GM21723 (cell line): ENCODE data around the gene HSD17B8.

Source experiments
- ATAC-seq: cut with Tn5 transposase; IDR thresholded peaks from one replicate; pipeline ENCODE4 v1.9.1; 2021; ENCODE audit warnings: mild to moderate bottlenecking, moderate library complexity; ENCODE audit not compliant: unreplicated experiment

Gene HSD17B8

GRCh38 chr6:33204415-33205190, at the start of gene HSD17B8:
TSS of gene HSD17B8 (plus strand) at chr6:33204655. CDS start at chr6:33204669, 14 bp downstream.
- peak; percentile 45 for ATAC-seq

- no peak for ATAC-seq
These were observed 47.9 kb upstream of the HSD17B8 start for GRCh38 chr6:33156561-33156960.

- ATAC-seq = no peak
These were observed 47.5 kb upstream of the HSD17B8 start for GRCh38 chr6:33156964-33157363.

- ATAC-seq = no peak
These were observed 44.4 kb upstream of the HSD17B8 start for GRCh38 chr6:33160096-33160495.

- no peak for ATAC-seq
These were observed 43.6 kb upstream of the HSD17B8 start for GRCh38 chr6:33160728-33161344.

GRCh38 chr6:33161354-33162331, 42.8 kb upstream of the HSD17B8 start:
- peak; percentile 76 for ATAC-seq

GRCh38 chr6:33163540-33163939, 40.9 kb upstream of the HSD17B8 start:
- no peak for ATAC-seq

GRCh38 chr6:33164176-33164575, 40.3 kb upstream of the HSD17B8 start:
- no peak for ATAC-seq

- ATAC-seq = no peak
These were observed 39.6 kb upstream of the HSD17B8 start for GRCh38 chr6:33164665-33165373.

GRCh38 chr6:33165581-33166258, 38.7 kb upstream of the HSD17B8 start:
- no peak for ATAC-seq

GRCh38 chr6:33166363-33166762, 38.1 kb upstream of the HSD17B8 start:
- no peak for ATAC-seq

GRCh38 chr6:33166811-33167210, 37.6 kb upstream of the HSD17B8 start:
- no peak for ATAC-seq

GRCh38 chr6:33167374-33168283, 36.8 kb upstream of the HSD17B8 start:
- ATAC-seq = no peak

- no peak for ATAC-seq
These were observed 36.2 kb upstream of the HSD17B8 start for GRCh38 chr6:33168284-33168601.

- ATAC-seq = no peak
These were observed 35.8 kb upstream of the HSD17B8 start for GRCh38 chr6:33168639-33169038.

GRCh38 chr6:33169291-33170175, 34.9 kb upstream of the HSD17B8 start:
- ATAC-seq = no peak

- ATAC-seq = no peak
These were observed 34.1 kb upstream of the HSD17B8 start for GRCh38 chr6:33170176-33171015.
